Endometrial microvascular endothelial cells (primary cell): ENCODE measurements around the gene PDE4B. TPM values are rescaled to one million over a fixed set of nuclear protein-coding genes. Genes with fewer than 3 reads are reported as not detected.

Source experiments
- in situ Hi-C: cut with HindIII; loops from 2 replicates; pipeline ENCODE4 v1.10.0; 2017; ENCODE audit warnings: low sequenced_read_pairs, low pct_unique_long_range_greater_than_20kb; ENCODE audit errors: inconsistent ontology term
- total RNA-seq: library from RNA; depleted of rRNA; stranded (reverse); fragments of >200 nt; gene quantifications from one replicate; pipeline ENCODE4 v1.2.3, GENCODE V29; 2015; ENCODE audit errors: inconsistent ontology term

PDE4B gene
- total RNA-seq, 1 donor from 2014 or later: 21.9 TPM

DNA sequence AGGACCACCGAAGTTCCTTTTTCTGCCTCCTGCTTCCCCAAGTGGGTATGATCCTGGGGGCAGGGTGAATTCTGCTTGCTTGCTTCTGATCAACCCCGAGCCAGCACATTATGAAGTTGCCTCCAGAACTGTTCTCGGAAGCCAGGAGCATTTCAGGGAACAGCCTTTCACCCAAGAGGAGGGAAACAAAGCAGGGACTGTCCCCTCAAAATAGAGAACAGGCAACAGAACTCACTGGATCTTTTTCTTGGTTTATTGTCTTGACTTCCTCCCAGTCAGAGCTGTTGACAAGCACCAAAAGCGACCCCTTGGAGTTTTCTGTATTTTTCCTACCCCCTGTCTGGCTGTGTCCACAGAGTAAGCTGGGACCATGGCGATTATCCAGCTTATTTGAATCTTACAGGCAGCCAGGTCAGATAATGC lies 482.9 kb downstream of the PDE4B start:
- in situ Hi-C loops: no loop called here

DNA sequence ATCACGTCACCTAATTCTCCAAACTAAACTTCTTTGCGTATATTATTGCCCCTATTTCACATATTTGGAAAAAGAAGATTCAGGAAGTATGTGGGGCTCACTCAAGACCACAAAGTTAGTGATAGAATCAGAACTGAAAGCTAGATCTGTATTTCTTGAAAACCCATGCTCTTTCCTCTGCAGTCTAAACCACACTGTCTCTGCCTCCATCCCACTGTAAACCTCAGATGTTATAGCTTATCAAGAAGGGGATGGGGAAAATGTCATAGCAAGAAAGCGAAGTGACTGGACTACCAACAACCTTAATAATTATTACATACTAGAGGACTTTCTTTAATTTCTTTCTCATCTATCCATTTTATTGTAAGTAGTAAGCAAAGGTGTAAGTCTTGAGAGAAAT lies 483.5 kb downstream of the PDE4B start:
- in situ Hi-C loops: no loop called here

DNA sequence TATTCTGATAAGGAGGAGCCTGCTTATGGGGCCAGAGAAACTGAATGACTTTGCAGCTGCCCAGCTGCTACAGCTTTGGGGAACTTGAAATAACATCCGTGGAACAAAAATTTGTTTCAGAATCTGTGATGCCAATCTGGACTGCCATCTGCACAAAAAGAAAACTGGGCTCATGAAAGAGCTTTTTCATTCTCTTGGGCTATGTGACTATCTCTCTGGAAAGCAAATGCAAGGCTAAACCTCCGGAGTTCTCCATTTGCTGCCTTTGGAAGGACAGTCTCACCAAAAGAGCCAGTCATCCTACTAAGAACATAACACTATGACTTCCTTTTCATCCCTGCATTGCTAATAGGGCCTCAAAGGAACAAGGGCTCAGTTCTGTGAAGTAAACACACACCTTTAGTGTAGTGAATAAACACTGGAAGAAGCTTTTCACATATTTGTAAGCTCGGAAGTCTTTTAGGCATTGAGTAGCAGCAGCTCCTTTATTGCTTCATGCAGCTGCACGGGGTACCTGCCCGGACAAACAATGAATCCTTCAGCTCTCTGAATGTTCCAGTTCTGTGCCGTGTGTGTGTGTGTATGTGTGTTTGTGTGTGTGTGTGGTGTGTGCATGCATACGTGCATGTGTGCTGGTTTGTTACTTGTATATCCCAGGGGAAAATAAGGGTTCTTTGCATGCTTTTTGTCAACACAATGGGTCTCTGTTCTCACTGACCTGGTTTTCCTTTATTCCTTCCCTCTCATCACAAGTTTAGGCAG lies 485.7 kb downstream of the PDE4B start:
- in situ Hi-C loops: no loop called here

DNA sequence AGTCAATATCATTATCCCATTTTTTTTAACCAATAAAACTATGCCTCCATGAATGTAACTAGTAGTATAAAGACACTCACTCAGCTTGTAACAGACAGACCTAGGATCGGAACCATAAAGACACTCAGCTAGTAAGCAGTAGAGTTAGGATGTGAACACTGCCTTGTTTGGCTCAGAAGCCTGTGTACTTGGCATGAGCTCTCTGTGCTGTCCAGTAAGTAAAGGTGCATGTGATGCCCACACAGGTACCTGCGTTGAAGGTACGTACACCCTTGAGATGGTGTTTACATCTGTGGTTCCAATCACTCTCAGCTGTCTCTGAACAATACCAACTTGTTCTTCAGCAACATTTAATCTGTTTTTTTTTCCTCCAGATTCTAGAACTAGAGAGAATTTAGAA lies 489.1 kb downstream of the PDE4B start:
- in situ Hi-C loops: no loop called here

DNA sequence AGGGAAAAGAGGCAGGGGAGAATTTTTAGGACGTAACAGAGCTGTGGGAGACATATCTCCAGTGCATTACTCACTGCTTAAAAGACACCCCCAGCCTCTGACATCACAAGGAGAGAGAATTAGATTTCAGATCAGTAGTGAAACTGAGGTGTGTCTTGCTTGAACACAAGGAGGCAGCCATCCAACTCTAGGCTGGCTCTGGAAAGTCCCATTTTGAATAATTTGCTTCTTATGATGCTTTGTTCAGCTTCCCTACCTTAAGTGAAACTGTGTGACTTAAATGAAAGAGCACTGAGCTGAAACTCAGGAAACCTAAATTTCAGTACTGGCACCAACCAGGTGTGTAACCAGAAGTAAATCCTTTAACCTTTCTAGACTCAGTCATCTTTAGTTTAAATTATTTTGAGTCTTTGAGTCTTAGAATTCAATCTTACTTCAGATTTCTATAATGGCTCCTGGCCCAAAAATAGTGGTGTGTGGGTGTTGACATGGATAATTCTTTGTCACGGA lies 489.7 kb downstream of the PDE4B start:
- in situ Hi-C loops: no loop called here

DNA sequence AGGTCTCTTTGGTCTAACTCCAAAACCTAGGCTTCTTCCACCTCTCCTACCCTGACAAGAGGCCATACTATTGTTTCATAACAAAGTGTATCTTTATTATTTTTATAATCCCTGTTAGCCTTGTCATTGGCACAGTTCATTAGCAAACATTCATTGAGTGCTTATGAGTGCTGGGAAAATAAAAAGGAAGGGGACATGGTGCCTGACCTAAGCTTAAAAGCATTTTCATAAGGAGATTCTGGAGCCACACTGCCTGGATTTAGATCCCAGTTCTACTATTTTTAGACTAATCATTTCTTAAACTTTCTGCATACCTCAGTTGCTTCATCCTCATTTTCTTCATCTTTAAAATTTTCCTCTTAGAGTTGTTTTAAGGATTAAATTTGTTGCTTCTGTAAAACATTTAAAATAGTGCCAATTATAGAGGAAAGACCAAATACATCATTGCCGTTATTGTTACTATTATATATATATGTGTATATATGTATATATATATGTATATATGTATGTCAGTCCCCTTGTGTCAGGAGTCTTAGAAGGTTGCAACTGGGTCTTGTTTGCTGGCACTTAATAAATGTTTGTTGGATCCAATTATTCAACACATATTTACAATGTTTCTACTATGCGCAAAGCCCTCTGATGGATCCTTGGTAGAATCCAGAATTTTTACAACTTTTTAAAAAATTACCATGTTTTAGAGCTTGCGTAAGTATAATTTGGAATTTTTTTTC lies 490.4 kb downstream of the PDE4B start:
- in situ Hi-C loops: no loop called here

DNA sequence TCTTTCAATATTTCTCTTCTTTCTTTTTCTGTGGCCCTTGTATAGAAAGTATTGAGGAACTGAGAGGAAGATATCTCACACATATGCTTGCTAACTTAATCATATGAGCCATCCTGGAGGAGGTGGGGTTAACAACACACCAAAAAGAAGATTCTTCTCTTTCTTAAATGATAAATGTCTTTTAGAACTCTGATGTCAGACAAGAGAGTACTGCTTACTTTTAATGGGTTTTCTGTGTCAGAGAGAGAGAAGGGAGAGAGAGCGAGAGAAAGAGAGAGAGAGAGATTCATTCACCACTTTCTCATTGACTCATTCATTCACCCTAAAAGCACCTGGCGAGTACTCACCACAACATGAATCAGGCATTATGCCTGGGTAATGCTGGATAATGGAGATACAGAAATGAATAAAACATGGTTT lies 490.9 kb downstream of the PDE4B start:
- in situ Hi-C loops: no loop called here

DNA sequence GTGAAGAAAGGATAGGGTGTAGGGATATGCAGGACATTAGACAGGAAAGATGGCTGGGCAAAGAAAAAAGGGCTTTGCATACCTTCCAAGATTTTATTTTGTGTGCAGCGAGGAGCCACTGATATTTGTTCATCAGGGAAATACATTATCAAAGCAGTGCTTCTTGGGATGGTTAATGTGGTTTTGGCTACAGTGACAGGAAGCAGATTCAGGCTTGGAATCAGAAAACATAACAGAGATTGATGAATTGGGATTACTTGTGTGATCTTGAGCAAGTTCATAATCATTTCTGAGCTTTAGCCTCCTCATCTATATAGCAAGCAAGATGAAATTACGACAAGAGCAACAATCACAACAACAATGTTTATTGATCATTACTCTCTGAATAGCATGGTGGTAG lies 492.1 kb downstream of the PDE4B start:
- in situ Hi-C loops: no loop called here

DNA sequence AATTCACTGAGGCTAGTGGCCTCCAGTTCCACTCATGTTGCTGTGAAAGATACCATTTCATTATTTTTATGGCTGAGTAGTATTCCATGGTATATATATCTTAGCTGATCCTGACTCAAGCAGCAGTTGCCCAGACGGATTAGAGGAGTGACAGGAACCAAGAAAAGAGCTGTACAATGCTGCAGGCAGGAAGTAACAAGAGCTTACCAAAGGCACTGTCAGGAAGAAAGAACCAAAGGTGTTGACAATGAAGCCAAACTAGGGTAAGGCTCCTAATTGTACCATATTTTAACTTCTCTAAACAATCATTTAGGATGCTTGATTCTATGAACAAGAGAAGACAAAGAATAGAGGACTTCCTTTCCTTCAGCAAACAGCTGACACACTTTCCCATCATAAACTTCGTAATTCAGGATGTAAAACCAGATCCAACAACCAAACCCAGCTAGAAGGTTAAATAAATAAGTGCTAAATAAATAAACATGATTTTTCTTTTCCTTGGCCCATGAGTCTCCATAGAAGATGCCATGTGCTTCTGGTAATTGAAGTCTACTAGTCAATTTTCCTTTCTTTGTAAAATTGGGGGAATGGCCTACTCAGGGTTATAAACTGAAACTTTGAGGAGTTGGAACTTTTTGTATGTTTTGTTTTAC lies 493.0 kb downstream of the PDE4B start:
- in situ Hi-C loops: no loop called here

DNA sequence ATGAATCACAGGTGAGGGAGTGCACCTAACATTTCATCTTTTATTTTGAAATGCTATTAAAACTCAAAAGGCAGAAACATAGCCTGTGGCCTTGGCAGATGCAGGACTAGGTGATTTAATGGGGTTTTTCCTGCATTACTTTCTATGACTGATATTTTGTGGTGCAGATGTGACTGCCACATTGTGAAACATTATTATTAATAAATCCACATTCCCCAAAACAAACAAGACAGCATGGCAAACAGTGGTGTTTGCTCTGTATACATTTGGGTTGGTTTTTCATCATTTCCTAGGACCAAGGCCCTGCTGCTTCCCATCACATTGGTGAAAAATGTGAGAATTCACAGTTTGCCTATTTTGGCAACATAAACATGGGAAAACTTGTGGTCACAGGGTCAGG lies 493.6 kb downstream of the PDE4B start:
- in situ Hi-C loops: no loop called here

DNA sequence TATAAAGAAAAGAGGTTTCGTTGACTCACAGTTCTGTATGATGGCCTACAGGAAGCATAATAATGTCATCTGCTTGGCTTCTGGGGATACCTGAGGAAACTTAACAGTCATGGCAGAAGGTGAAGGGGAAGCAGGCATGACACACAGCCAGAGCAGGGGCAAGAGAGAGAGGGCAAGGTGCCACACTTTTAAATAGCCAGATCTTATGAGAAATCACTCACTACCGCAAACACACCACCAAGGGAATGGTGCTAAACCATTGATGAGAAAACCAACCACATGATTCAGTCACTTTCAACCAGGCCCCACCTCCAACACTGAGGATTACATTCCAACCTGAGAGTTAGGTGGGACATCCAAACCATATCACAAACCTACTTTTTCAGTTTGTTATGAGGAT lies 495.4 kb downstream of the PDE4B start:
- in situ Hi-C loops: no loop called here

DNA sequence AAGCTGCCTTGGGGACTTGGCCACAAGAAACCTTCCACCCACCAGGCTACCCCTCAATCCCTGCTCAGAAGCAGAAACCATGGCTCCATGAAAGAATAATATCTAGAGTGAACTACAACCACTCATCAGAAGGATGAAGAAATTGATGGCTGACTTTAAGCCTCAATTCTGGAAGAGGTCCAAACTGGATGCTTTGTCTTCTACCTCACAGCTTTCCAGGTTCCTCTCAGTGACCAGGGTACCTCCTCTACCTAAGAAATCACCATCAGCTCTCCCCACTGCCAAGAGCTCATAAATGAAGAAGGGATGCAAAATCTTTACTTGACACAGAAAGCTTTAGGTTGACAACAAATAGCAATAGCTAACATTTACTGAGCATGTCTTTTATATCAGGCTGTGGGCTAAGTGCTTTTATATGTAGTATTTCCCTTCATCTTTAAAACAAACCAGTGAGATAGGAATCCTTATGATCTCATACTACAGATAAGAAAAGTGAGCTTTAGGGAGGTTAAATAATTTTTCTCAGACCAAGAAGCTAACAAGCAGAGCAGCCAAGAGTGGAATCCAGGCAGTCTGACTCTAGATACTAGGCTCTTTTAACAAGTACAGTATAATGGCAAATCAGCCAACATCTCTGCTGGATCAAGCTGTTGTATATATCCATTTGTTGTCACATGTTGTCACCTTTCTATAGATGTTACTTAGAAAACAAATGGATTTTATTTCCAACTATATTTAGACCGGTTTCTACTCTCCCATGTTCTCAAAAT lies 498.3 kb downstream of the PDE4B start:
- in situ Hi-C loops: no loop called here

DNA sequence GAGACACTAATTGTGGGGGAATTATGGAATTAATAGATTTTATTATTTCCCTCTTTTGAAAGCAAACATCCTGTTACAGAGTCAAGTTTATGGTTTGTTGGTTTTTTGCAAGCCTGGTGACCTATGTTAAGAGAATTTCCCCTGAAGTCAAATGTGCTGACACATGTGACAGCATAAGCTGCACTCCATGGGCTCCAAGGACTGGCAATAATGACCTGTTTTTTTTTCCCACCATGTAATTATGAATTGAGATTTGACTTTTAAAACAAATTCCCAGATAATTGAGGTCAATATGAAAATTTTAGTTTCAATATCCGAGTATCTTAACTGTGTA lies 498.8 kb downstream of the PDE4B start:
- in situ Hi-C loops: no loop called here

DNA sequence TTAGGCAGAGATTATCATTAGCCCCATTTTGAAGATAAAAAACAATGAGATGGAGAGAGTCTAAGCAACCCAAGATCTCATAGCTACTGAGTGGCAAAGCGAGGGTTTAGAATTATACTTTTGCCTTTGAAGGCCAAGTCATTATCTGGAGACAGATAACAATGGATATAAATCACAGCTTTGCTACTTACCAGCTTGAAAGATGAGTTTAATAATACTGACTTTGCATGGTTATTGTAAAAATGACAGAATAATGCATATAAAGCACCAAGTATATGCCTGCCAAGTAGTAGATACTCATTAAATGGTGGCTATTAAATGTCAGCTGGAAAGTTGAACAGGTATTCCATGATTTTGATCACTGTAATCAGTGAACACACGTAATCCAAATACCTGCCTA lies 499.6 kb downstream of the PDE4B start:
- in situ Hi-C loops: no loop called here

DNA sequence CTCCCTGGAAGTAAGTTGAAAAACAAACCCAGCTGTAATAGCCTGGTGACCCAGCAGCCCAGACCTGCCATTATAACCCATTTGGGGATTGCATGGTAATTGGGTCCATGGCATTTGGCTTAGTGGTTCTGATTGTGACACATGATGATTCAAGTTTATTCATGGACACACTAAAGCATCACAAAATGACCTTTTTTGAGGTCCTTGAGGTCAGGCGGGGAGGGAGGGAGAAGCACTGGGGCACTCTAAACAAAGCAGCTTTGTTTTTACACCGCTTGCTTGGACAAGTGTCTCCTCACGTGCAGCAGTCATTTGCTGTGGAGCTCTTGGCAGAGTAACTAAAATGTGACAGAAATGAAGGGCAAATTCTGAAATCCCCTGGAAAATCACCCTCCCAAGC lies 500.2 kb downstream of the PDE4B start:
- in situ Hi-C loops: no loop called here

DNA sequence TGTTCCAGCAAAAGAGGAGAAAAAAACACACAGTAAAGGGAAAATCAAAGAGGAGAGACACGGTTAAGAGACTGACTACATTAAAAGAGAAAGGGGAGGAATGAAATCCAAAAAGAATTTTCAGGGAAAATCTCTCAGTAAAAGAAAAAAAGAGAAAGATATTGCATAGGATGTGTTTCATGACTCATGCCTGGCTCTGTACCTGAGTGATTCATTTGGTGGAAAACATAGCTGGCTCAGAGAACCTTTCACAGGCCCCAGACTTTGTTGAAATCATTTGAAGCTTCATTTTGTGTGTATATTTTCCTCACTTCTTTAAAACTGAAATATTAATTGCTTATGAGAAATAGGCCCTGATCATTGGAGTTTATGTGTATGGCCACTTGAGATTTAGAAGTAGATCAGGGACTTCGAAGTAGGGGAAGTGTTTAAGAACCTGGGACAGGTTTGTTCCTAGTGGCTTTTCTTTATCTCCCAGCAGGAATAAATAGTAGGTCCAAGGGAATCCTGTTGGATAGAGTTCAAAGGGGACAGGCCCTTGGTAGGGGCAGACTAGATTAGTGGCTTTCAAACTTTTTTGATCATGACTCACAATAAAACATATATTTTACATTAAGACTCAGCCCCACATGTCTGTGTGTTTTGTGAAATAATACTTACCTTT lies 502.1 kb downstream of the PDE4B start:
- in situ Hi-C loops: no loop called here

DNA sequence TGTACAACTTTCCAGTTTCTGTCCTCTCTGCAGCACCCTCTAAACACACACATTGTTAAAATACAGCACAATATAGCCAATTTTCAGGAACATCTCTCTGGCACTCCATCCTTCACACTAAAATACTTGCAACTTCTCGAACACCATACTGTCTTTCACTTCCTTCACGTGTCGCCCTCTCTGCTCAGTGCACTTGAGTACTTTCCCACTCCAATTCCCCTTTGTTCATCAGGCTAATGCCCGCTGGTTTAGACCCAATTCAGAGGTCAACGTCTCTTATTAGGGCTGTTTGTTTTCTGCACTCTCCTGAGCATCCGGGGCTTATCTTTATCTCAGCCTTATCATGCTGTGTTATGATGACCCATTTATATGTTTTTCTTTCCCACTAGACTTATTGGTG lies 503.1 kb downstream of the PDE4B start:
- in situ Hi-C loops: no loop called here

DNA sequence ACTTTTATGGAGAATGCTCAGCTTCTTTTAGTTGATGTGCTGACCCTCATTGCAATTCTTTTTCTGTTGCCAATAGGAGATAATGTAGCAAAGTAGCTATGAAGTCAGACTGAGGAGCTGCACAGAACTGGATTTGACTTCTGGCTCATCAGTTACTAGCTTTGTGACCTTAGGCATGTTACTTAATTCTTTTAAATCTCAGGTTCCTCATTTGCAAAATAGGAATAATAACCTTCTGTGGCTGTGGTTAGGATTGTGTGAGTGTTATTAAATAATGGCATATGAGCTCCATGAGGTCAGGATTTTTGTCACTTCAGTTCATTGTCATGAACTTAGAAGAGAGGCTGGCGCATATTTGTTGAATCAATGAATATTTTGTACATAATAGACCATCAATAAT lies 503.7 kb downstream of the PDE4B start:
- in situ Hi-C loops: no loop called here

DNA sequence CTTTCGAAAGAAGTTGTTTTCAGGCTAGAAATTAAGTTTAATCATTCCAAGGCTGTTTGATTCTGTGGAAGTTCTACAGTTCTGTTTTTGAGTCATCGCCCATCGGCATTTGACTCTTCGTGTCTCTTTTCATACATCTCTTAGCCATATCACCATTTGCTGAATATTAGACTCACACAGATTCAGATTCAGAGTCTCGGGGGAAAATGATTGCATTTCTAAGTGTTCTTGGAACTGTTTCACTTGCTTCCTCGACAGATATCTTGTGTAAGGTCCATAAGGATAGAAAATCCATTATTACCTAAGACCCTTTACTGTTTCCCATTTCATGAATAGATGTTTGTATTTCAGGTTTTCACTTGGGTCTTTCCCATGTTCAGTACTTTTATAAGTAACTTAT lies 504.3 kb downstream of the PDE4B start:
- in situ Hi-C loops: no loop called here
